Hepatocyte (in vitro differentiated cells): ENCODE results near the gene NDRG3. TPM values are rescaled to one million over a fixed set of nuclear protein-coding genes. Genes with fewer than 3 reads are reported as not detected.
"Not testable (repeated sequence)": the region's sequence is repeated elsewhere in the genome, so short reads cannot be mapped to it uniquely, and the experiment has no call there.

Source experiments
- DNase-seq: peaks from one replicate; pipeline ENCODE4 v3.0.0-alpha.2; 2016; ENCODE audit warnings: low spot score
- H2AFZ ChIP-seq: fragments of 200-600 bp; sonication (generic); 2 replicates; pipeline ENCODE4 v1.6.0; 2016; ENCODE audit warnings: antibody characterized with exemption, mild to moderate bottlenecking
- H3K27ac ChIP-seq: fragments of 200-600 bp; sonication (generic); 2 replicates; pipeline ENCODE4 v1.5.1; 2016; ENCODE audit warnings: mild to moderate bottlenecking
- H3K27me3 ChIP-seq: fragments of 200-600 bp; sonication (generic); 2 replicates; pipeline ENCODE4 v1.6.1; 2016
- H3K36me3 ChIP-seq: fragments of 200-600 bp; sonication (generic); replicated peaks from 2 replicates; pipeline ENCODE4 v1.5.1; 2016; ENCODE audit warnings: low read depth; ENCODE audit not compliant: insufficient read depth
- H3K4me1 ChIP-seq: fragments of 200-600 bp; sonication (generic); 2 replicates; pipeline ENCODE4 v1.5.1; 2016; ENCODE audit warnings: mild to moderate bottlenecking, moderate library complexity; ENCODE audit not compliant: insufficient read depth
- H3K4me2 ChIP-seq: fragments of 200-600 bp; sonication (generic); 2 replicates; pipeline ENCODE4 v1.6.0; 2016
- H3K4me3 ChIP-seq: fragments of 200-600 bp; sonication (generic); 2 replicates; pipeline ENCODE4 v1.5.1; 2016; ENCODE audit warnings: mild to moderate bottlenecking
- H3K79me2 ChIP-seq: fragments of 200-600 bp; sonication (generic); 2 replicates; pipeline ENCODE4 v1.6.0; 2017; ENCODE audit warnings: mild to moderate bottlenecking
- H3K9me2 ChIP-seq: fragments of 200-600 bp; sonication (generic); replicated peaks from 2 replicates; pipeline ENCODE4 v1.6.0; 2017; ENCODE audit warnings: mild to moderate bottlenecking; ENCODE audit not compliant: insufficient read depth
- H3K9me3 ChIP-seq: fragments of 200-600 bp; sonication (generic); 2 replicates; pipeline ENCODE4 v1.5.1; 2016; ENCODE audit warnings: low read depth, mild to moderate bottlenecking
- H4K20me1 ChIP-seq: fragments of 200-600 bp; sonication (generic); 2 replicates; pipeline ENCODE4 v1.6.0; 2016; ENCODE audit warnings: mild to moderate bottlenecking; ENCODE audit not compliant: insufficient read depth, poor library complexity, severe bottlenecking
- EZH2 ChIP-seq: fragments of 200-600 bp; sonication (generic); IDR thresholded peaks from 2 replicates; pipeline ENCODE4 v1.6.1; 2016; ENCODE audit warnings: antibody characterized with exemption, mild to moderate bottlenecking, borderline replicate concordance
- EZH2phosphoT487 ChIP-seq: fragments of 200-600 bp; sonication (generic); IDR thresholded peaks from one replicate; pipeline ENCODE4 v1.6.1; 2018; ENCODE audit warnings: antibody characterized with exemption, mild to moderate bottlenecking, low read depth, moderate library complexity; ENCODE audit not compliant: unreplicated experiment, severe bottlenecking
- WGBS: methylation state at CpG from one replicate; pipeline ENCODE4 v1.1.6; 2016; ENCODE audit warnings: low lambda C conversion rate; ENCODE audit errors: missing lambda C conversion rate; 5-methylcytosine and 5-hydroxymethylcytosine counted together
- polyA plus RNA-seq: library from polyadenylated mRNA; unstranded; fragments of >200 nt; fragmentation: Nextera tagmentation; extraction: Ambion mirVana; gene quantifications from 2 replicates; pipeline ENCODE4 v1.2.1, GENCODE V29; 2016
- total RNA-seq: library from RNA; depleted of rRNA; stranded (reverse); fragments of >200 nt; gene quantifications from 2 replicates; pipeline ENCODE4 v1.2.3, GENCODE V29; 2014
- TF ChIP-seq, protein P1 (sequence below): fragments of 200-600 bp; sonication (generic); IDR thresholded peaks from 2 replicates; pipeline ENCODE4 v1.5.1; 2016; ENCODE audit warnings: antibody characterized with exemption, mild to moderate bottlenecking; ENCODE audit not compliant: poor library complexity

The NDRG3 gene
- total and polyA plus RNA-seq, 2 experiments from 2014 or later, result 19.1 to 19.5 TPM

DNA sequence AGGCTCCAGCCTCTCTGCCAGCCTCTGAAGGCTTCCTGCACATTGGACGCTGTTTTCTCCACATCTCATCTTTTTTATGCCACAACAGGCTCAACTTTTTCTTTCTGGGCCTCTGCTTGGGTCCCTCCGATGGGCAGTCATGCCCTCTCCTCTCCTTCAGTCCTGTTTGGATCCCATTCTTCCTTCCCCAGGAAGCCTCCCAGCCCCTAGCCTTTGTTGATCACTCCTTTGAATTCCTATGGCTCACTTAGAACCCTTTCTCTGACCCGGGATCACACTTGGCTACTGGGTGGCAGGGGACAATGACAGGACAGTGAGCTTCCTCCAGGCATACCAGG is 104.4 kb downstream of the NDRG3 start:
- Histone ChIP-seq H3K27me3 (no peaks in the 10 kb centered on the region), H2AFZ (no peak overlapping the region), H3K9me3 (no peaks in the 10 kb centered on the region), H3K36me3 (no peaks in the 10 kb centered on the region), H3K27ac (no peak overlapping the region), H3K4me2 (no peak overlapping the region), H3K79me2 (no peaks in the 10 kb centered on the region), H4K20me1 (no peaks in the 10 kb centered on the region), H3K4me3 (no peak overlapping the region), H3K9me2 (no peaks in the 10 kb centered on the region), H3K4me1 (no peaks in the 10 kb centered on the region)
- DNase-seq, result no peak
- 89% methylated on average over 3 of the region's 3 CpGs for WGBS
- no peak for TF ChIP-seq EZH2phosphoT487
- no peak for TF ChIP-seq EZH2
- TF ChIP-seq, protein P1, sequence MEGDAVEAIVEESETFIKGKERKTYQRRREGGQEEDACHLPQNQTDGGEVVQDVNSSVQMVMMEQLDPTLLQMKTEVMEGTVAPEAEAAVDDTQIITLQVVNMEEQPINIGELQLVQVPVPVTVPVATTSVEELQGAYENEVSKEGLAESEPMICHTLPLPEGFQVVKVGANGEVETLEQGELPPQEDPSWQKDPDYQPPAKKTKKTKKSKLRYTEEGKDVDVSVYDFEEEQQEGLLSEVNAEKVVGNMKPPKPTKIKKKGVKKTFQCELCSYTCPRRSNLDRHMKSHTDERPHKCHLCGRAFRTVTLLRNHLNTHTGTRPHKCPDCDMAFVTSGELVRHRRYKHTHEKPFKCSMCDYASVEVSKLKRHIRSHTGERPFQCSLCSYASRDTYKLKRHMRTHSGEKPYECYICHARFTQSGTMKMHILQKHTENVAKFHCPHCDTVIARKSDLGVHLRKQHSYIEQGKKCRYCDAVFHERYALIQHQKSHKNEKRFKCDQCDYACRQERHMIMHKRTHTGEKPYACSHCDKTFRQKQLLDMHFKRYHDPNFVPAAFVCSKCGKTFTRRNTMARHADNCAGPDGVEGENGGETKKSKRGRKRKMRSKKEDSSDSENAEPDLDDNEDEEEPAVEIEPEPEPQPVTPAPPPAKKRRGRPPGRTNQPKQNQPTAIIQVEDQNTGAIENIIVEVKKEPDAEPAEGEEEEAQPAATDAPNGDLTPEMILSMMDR, result no peak

DNA sequence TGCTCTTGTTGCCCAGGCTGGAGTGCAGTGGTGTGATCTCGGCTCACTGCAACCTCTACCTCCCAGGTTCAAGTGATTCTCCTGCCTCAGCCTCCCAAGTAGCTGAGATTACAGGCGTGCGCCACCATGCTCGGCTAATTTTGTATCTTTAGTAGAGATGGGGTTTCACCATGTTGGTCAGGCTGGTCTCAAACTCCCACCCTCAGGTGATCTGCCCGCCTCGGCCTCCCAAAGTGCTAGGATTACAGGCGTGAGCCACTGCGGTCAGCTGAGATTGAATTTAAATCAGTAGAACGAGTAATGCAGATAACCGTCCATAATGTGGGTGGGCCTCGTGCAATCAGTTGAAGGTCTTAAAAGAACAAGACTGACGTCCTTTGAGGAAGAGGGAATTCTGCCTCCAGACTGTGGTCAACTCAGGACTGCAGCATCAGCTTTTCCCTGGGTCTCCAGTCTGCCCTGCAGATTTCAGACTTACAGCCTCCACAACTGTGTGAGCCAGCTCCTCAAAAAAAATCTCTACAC is 107.0 kb downstream of the NDRG3 start:
- not testable (repeated sequence) for H3K27me3 ChIP-seq, H3K36me3 ChIP-seq, H4K20me1 ChIP-seq, H3K79me2 ChIP-seq, H2AFZ ChIP-seq, H3K4me3 ChIP-seq, H3K4me2 ChIP-seq, H3K9me3 ChIP-seq, H3K27ac ChIP-seq, DNase-seq, H3K4me1 ChIP-seq, H3K9me2 ChIP-seq
- 93% methylated on average over 12 of the region's 12 CpGs for WGBS

DNA sequence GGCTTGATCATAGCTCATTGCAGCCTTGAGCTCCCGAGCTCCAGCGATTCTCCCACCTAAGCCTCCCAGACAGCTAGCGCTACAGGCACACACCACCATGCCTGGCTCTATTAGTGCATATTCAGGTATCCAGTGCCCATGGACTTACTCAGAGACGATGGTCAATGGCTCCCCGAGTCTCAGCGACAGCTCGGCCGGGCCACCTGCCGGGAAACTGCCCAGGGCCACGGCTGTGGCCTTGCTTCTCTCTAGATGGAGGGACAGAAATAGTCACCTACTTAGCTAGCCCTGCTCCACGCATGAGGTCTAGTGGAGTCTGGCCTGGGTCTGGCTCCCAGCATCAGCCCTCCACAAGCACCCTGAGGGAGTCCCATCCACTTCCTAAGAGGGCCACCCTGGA is 111.5 kb downstream of the NDRG3 start:
- H3K27ac ChIP-seq, result no peak overlapping the region
- H3K9me3 ChIP-seq, result no peaks in the 10 kb centered on the region
- TF ChIP-seq EZH2 (no peak), EZH2phosphoT487 (no peak)
- TF ChIP-seq, protein P1, result no peak
- no peaks in the 10 kb centered on the region for H3K79me2 ChIP-seq
- no peaks in the 10 kb centered on the region for H3K9me2 ChIP-seq
- H3K27me3 ChIP-seq, result no peaks in the 10 kb centered on the region
- no peaks in the 10 kb centered on the region for H3K36me3 ChIP-seq
- no peak overlapping the region for H2AFZ ChIP-seq
- no peaks in the 10 kb centered on the region for H4K20me1 ChIP-seq
- no peaks in the 10 kb centered on the region for H3K4me1 ChIP-seq
- no peak overlapping the region for H3K4me3 ChIP-seq
- WGBS, result 88% methylated on average over 11 of the region's 11 CpGs
- no peak for DNase-seq
- no peak overlapping the region for H3K4me2 ChIP-seq

DNA sequence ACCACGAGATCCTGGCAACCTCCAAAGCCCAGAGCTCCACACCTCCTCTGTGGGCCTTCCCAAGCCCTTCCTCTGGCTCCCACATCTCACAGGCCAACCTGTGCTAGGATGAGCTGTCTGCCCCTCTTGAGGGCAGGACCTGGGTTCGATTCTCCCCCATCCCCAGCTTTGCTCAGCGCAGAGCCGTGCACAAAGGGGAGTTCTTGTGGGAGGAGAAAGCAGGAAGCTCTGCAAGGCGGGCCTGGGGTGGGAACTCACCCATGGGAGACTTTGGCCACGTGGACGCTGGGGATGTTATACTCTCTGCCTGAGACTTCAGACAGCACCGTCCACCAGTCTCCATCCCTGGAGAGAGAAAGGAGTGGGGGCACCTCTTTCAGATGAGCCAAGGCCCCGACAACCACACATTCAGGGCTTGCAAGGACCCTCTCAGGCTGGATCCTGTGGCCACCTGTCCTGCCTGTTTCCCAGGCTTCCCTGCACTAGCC is 112.6 kb downstream of the NDRG3 start:
- H3K9me3 ChIP-seq, result no peaks in the 10 kb centered on the region
- H3K27ac ChIP-seq, result no peak overlapping the region
- H3K36me3 ChIP-seq, result no peaks in the 10 kb centered on the region
- H4K20me1 ChIP-seq, result no peaks in the 10 kb centered on the region
- H3K4me2 ChIP-seq, result no peak overlapping the region
- H3K4me3 ChIP-seq, result no peak overlapping the region
- H3K4me1 ChIP-seq, result no peaks in the 10 kb centered on the region
- H3K9me2 ChIP-seq, result no peaks in the 10 kb centered on the region
- 90% methylated on average over 9 of the region's 9 CpGs for WGBS
- no peak for TF ChIP-seq EZH2phosphoT487
- no peak for TF ChIP-seq EZH2
- TF ChIP-seq, protein P1, result no peak
- no peaks in the 10 kb centered on the region for H3K27me3 ChIP-seq
- H3K79me2 ChIP-seq, result no peaks in the 10 kb centered on the region
- H2AFZ ChIP-seq, result no peak overlapping the region
- DNase-seq, result no peak
